PC-3 (cell line): ENCODE results near the gene SSTR5.

Experiments used
- EZH2phosphoT487 ChIP-seq: fragments of 300-600 bp; sonication (generic); IDR thresholded peaks from 2 replicates; pipeline ENCODE4 v1.6.1; 2018; ENCODE audit warnings: mild to moderate bottlenecking, antibody characterized with exemption, low read length, borderline replicate concordance
- TF ChIP-seq, protein P1 (sequence below): fragments of 300-600 bp; sonication (generic); conservative IDR thresholded peaks from 2 replicates; pipeline ENCODE4 v1.5.1; 2017; ENCODE audit warnings: antibody characterized with exemption, low read depth, mild to moderate bottlenecking, low read length

DNA sequence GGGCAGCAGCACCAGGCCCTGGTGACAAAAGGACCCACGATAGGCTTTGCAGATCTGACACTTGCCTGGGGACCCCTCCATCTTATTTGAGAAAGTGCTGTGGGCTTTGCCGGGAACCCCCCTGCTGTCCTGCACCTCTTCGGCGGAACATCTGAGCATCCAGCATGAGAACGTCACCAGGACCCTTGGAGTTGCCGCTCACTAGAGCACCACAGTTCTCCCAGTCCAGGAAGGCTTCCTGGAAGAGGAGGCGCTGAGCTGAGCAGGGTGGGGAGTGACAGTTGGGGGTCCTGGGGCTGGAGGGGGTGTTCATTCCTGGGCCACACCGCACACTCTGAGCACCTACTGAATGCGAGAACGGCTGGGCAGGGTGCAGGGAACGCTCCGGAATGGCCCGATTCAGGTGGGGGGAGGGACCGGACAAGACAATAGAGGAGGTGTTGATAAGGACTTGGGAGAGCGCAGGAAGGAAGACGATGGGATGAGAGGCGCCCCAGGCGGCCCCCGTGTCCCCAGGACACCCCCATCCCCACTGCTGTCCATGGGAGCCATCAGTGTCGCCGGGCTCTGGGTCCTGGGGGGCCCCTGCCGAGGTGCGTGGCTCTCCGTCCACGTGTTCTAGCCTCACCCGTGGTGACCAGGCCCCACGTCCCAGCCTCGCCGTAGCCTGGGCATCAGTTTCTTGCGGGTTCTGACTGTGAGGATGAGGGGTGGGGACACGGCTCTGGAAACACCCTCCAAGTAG lies 55.6 kb downstream of the SSTR5 start:
- TF ChIP-seq EZH2phosphoT487 = no peak
- TF ChIP-seq, protein P1, sequence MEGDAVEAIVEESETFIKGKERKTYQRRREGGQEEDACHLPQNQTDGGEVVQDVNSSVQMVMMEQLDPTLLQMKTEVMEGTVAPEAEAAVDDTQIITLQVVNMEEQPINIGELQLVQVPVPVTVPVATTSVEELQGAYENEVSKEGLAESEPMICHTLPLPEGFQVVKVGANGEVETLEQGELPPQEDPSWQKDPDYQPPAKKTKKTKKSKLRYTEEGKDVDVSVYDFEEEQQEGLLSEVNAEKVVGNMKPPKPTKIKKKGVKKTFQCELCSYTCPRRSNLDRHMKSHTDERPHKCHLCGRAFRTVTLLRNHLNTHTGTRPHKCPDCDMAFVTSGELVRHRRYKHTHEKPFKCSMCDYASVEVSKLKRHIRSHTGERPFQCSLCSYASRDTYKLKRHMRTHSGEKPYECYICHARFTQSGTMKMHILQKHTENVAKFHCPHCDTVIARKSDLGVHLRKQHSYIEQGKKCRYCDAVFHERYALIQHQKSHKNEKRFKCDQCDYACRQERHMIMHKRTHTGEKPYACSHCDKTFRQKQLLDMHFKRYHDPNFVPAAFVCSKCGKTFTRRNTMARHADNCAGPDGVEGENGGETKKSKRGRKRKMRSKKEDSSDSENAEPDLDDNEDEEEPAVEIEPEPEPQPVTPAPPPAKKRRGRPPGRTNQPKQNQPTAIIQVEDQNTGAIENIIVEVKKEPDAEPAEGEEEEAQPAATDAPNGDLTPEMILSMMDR = no peak
